ENCODE results near the gene SYT13. TPM values are rescaled to one million over a fixed set of nuclear protein-coding genes. Genes with fewer than 3 reads are reported as not detected.
"Not testable (repeated sequence)": the region's sequence is repeated elsewhere in the genome, so short reads cannot be mapped to it uniquely, and the experiment has no call there.

SYT13 gene
- total RNA-seq, 6 donors from 2014 or later = 0.11 to 0.78 (median 0.30) TPM; not detected in 3

- Histone ChIP-seq H3K4me3 (no peak overlapping the region), H3K36me3 (no peaks in the 10 kb centered on the region), H3K9me3 (no peaks in the 10 kb centered on the region), H3K27me3 (no peaks in the 10 kb centered on the region), H3K27ac (no peak overlapping the region), H3K4me1 (no peaks in the 10 kb centered on the region)
- 96% methylated on average over 3 of the region's 3 CpGs; no CpG with 5 or more reads in 1 of the 2 donors for WGBS, 2 donors
- ATAC-seq (ENCODE audit: low FRiP score in 2 of 2) (no peak), DNase-seq (no peak)
- TF ChIP-seq, protein P1, sequence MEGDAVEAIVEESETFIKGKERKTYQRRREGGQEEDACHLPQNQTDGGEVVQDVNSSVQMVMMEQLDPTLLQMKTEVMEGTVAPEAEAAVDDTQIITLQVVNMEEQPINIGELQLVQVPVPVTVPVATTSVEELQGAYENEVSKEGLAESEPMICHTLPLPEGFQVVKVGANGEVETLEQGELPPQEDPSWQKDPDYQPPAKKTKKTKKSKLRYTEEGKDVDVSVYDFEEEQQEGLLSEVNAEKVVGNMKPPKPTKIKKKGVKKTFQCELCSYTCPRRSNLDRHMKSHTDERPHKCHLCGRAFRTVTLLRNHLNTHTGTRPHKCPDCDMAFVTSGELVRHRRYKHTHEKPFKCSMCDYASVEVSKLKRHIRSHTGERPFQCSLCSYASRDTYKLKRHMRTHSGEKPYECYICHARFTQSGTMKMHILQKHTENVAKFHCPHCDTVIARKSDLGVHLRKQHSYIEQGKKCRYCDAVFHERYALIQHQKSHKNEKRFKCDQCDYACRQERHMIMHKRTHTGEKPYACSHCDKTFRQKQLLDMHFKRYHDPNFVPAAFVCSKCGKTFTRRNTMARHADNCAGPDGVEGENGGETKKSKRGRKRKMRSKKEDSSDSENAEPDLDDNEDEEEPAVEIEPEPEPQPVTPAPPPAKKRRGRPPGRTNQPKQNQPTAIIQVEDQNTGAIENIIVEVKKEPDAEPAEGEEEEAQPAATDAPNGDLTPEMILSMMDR (IDR thresholded peaks at IDR 0.05) = no peak
- TF ChIP-seq EP300 (IDR thresholded peaks at IDR 0.05) = no peak
- TF ChIP-seq POLR2AphosphoS5 (IDR thresholded peaks at IDR 0.05) = no peak
- no peak for TF ChIP-seq POLR2A (IDR thresholded peaks at IDR 0.05)
Observed at GRCh38 chr11:45300715-45301114, 14.6 kb upstream of the SYT13 start.

DNA sequence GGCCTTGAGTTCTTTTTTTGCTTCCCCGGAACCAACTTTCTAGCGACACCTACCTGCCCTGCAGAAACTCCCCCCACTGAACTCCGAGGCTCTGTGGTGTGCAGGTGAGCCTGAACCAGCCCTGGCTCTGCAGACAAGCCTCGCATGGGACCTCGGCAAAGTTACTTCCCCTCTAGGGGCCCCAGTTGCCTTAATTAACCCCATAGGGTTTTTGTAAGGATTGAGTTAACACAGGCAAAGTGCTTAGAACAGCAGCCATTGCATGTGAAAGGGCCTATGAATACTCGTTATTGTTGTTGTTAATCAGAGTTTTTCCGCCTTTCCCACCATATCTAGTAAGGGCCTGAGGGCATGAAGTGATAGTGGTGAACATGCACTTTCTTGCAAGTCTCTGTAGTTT is 12.6 kb upstream of the SYT13 start:
- H3K9me3 ChIP-seq = no peaks in the 10 kb centered on the region
- H3K36me3 ChIP-seq = no peaks in the 10 kb centered on the region
- DNase-seq (no peak), ATAC-seq (ENCODE audit: low FRiP score in 2 of 2) (no peak)
- H3K27me3 ChIP-seq = no peaks in the 10 kb centered on the region
- H3K27ac ChIP-seq = no peak overlapping the region
- H3K4me1 ChIP-seq = no peaks in the 10 kb centered on the region
- TF ChIP-seq POLR2AphosphoS5 (IDR thresholded peaks at IDR 0.05) = no peak
- TF ChIP-seq, protein P1 (IDR thresholded peaks at IDR 0.05) = no peak
- no peak for TF ChIP-seq EP300 (IDR thresholded peaks at IDR 0.05)
- no peak for TF ChIP-seq POLR2A (IDR thresholded peaks at IDR 0.05)
- WGBS, 2 donors = 59 to 62% methylated on average over 7 of the region's 7 CpGs
- H3K4me3 ChIP-seq = no peak overlapping the region

DNA sequence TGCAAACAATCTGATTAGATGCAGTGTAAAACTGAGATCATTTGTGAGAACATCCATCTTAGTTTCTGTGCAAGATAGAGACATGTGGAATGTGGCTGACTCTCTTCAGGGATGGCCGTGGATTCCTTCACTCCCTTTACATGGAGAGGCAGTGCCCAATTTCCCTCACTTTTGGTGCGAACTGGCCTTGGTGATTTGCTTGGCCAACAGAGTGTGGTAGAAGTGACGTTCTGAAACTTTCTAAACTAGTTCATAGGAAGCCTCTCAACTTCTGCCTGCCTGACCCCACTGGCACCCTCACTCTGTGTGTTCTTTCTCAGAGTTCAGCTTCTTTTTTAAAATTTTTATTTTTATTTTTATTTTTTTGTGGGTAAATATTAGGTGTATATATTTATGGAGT is 9.9 kb upstream of the SYT13 start:
- DNase-seq (no peak), ATAC-seq (ENCODE audit: low FRiP score in 2 of 2) (no peak)
- Histone ChIP-seq H3K4me3 (no peak overlapping the region), H3K27ac (no peak overlapping the region), H3K9me3 (no peaks in the 10 kb centered on the region), H3K4me1 (no peaks in the 10 kb centered on the region), H3K36me3 (no peaks in the 10 kb centered on the region), H3K27me3 (no peaks in the 10 kb centered on the region)
- TF ChIP-seq POLR2A (IDR thresholded peaks at IDR 0.05) = no peak
- TF ChIP-seq EP300 (IDR thresholded peaks at IDR 0.05) = no peak
- no peak for TF ChIP-seq POLR2AphosphoS5 (IDR thresholded peaks at IDR 0.05)
- TF ChIP-seq, protein P1 (IDR thresholded peaks at IDR 0.05) = no peak
- 67 to 86% methylated on average over 3 of the region's 3 CpGs for WGBS, 2 donors

- TF ChIP-seq EP300 (IDR thresholded peaks at IDR 0.05) (no peak), POLR2A (IDR thresholded peaks at IDR 0.05) (no peak)
- no peak for DNase-seq
- Histone ChIP-seq H3K4me3 (no peak overlapping the region), H3K27ac (no peak overlapping the region), H3K36me3 (no peaks in the 10 kb centered on the region), H3K9me3 (no peaks in the 10 kb centered on the region), H3K27me3 (no peaks in the 10 kb centered on the region), H3K4me1 (no peaks in the 10 kb centered on the region)
- 81 to 83% methylated on average over 3 to 4 of the region's 4 CpGs for WGBS, 2 donors
- peak in 1 of 2 donors; percentile 39 for ATAC-seq (ENCODE audit: low FRiP score in 2 of 2)
Observed at GRCh38 chr11:45294499-45294898, 8.4 kb upstream of the SYT13 start.

DNA sequence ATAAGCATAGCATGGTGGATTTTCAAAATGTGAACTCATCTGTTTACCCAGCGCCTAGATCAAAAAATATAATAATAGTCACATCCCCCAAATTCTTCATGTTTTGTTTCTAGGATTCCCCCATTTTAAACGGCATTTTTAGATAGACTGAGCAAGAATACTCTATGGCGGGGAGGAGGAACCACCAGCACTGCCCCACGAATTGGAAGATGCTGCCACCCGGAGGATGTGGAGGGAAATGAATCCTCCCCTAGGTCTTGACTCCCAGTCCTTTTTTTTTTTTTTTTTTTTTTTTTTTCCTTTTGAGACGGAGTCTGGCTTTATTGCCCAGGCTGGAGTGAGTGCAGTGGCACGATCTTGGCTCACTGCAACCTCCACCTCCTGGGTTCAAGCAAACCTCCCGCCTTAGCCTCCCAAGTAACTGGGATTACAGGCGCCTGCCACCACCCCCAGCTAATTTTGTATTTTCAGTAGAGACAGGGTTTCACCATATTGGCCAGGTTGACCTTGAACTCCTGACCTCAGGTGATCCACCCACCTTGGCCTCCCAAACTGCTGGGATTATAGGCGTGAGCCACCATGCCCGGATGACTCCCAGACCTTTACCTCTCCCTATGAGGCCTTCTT is 7.5 kb upstream of the SYT13 start:
- not testable (repeated sequence) for H3K36me3 ChIP-seq, H3K9me3 ChIP-seq, H3K27me3 ChIP-seq, H3K4me1 ChIP-seq, H3K4me3 ChIP-seq, H3K27ac ChIP-seq
- peak in 1 of 2 donors; percentile 49 for DNase-seq
- TF ChIP-seq, protein P1 (IDR thresholded peaks at IDR 0.05) = peak in 5 of 6 experiments; percentile 28 to 49 (median 37)
- ATAC-seq (ENCODE audit: low FRiP score in 2 of 2) = peak in 1 of 2 donors; percentile 88
- WGBS, 2 donors = 26 to 30% methylated on average over 10 of the region's 11 CpGs

Data from upper lobe of left lung (tissue), 6 donors.